ENCODE measurements around the gene SYNGR1. TPM values are rescaled to one million over a fixed set of nuclear protein-coding genes. Genes with fewer than 3 reads are reported as not detected.

Gene SYNGR1
- total RNA-seq, 1 experiment from 2014 or later: 17.8 TPM

DNA sequence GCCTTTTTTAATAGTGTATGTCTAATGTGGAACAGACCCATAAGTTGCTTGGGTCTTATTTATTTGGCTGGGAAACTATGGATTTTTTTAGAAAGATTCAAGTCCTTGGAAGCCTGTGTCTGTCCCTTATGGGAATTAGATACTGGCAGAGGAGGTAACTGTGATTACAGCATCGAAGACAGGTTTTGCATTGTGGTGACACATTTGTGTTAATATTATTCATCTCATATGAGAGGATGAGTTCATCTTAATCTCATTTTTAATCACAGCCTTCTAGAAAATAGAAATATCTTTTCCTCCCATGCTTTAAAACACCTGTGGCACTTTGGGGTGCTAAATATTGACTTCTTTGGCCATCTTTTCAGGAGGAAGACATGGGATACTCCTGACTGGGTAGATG, 59.0 kb downstream of the SYNGR1 start:
- H3K27ac ChIP-seq (ENCODE audit: low read length): no peak overlapping the region
- BruUV-seq (replicated peaks): no TSS peak
- H3K9me3 ChIP-seq (ENCODE audit: control insufficient read depth, insufficient read depth, low read depth, low read length): no peaks in the 10 kb centered on the region
- POLR2A ChIA-PET: no interaction called here
- in situ Hi-C loops (cut with HindIII; ENCODE audit: low pct_unique_long_range_greater_than_20kb, low sequenced_read_pairs) (no loop called here), intact Hi-C loops (cut with micrococcal nuclease; ENCODE audit: unreplicated experiment) (no loop called here)
- ATAC-seq (no peak), DNase-seq (ENCODE audit: low read depth, low spot score) (no peak)
- no peak overlapping the region for H3K4me3 ChIP-seq (ENCODE audit: low read depth in 2 of 2, low read length in 2 of 2)
- H3K4me1 ChIP-seq (ENCODE audit: control insufficient read depth, insufficient read depth, low read length): no peaks in the 10 kb centered on the region
- TF ChIP-seq, protein P1, sequence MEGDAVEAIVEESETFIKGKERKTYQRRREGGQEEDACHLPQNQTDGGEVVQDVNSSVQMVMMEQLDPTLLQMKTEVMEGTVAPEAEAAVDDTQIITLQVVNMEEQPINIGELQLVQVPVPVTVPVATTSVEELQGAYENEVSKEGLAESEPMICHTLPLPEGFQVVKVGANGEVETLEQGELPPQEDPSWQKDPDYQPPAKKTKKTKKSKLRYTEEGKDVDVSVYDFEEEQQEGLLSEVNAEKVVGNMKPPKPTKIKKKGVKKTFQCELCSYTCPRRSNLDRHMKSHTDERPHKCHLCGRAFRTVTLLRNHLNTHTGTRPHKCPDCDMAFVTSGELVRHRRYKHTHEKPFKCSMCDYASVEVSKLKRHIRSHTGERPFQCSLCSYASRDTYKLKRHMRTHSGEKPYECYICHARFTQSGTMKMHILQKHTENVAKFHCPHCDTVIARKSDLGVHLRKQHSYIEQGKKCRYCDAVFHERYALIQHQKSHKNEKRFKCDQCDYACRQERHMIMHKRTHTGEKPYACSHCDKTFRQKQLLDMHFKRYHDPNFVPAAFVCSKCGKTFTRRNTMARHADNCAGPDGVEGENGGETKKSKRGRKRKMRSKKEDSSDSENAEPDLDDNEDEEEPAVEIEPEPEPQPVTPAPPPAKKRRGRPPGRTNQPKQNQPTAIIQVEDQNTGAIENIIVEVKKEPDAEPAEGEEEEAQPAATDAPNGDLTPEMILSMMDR (IDR thresholded peaks at IDR 0.05): no peak
- TF ChIP-seq, protein P2, sequence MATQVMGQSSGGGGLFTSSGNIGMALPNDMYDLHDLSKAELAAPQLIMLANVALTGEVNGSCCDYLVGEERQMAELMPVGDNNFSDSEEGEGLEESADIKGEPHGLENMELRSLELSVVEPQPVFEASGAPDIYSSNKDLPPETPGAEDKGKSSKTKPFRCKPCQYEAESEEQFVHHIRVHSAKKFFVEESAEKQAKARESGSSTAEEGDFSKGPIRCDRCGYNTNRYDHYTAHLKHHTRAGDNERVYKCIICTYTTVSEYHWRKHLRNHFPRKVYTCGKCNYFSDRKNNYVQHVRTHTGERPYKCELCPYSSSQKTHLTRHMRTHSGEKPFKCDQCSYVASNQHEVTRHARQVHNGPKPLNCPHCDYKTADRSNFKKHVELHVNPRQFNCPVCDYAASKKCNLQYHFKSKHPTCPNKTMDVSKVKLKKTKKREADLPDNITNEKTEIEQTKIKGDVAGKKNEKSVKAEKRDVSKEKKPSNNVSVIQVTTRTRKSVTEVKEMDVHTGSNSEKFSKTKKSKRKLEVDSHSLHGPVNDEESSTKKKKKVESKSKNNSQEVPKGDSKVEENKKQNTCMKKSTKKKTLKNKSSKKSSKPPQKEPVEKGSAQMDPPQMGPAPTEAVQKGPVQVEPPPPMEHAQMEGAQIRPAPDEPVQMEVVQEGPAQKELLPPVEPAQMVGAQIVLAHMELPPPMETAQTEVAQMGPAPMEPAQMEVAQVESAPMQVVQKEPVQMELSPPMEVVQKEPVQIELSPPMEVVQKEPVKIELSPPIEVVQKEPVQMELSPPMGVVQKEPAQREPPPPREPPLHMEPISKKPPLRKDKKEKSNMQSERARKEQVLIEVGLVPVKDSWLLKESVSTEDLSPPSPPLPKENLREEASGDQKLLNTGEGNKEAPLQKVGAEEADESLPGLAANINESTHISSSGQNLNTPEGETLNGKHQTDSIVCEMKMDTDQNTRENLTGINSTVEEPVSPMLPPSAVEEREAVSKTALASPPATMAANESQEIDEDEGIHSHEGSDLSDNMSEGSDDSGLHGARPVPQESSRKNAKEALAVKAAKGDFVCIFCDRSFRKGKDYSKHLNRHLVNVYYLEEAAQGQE (IDR thresholded peaks at IDR 0.05; ENCODE audit: insufficient read depth in 1 of 2, low read depth in 2 of 2, low read length in 1 of 2): no peak
- TF ChIP-seq SIN3A (IDR thresholded peaks at IDR 0.05; ENCODE audit: borderline replicate concordance, insufficient read depth, low read depth, low read length) (no peak), TCF7L2 (IDR thresholded peaks at IDR 0.05; ENCODE audit: low read depth, low read length) (no peak), POLR2AphosphoS5 (IDR thresholded peaks at IDR 0.05; ENCODE audit: low read depth, low read length) (no peak)
- H3K27me3 ChIP-seq (ENCODE audit: control insufficient read depth, insufficient read depth, low read length): no peaks in the 10 kb centered on the region
- CTCF ChIA-PET: no interaction called here
- no peaks in the 10 kb centered on the region for H3K36me3 ChIP-seq (ENCODE audit: control insufficient read depth, insufficient read depth, low read length)

DNA sequence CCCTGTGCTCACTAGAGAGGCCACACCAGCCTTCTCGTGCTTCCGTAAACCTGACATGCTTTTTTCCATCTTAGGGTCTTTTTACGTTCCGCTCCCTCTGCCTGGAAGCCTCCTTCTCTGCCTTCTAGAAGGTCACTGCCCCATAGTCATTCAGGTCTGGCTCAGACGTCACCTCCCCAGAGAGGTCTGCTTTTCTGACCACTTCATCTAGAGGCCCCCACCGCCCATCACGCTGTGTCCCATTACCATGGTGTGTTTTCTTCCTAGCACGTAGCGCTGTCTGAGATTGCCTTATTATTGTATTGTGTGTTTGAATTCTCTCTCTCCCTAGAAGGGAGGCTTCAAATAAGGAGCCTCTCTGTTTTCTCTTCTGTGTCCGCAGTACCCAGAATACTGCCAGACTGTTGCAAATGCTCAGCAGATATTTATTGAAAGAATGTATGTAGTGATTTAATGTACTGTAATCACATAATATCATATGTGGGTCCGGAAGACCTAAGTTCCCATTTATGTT, 59.8 kb downstream of the SYNGR1 start:
- TF ChIP-seq TCF7L2 (IDR thresholded peaks at IDR 0.05; ENCODE audit: low read depth, low read length): no peak
- no peak for TF ChIP-seq POLR2AphosphoS5 (IDR thresholded peaks at IDR 0.05; ENCODE audit: low read depth, low read length)
- TF ChIP-seq SIN3A (IDR thresholded peaks at IDR 0.05; ENCODE audit: borderline replicate concordance, insufficient read depth, low read depth, low read length): no peak
- TF ChIP-seq, protein P2 (IDR thresholded peaks at IDR 0.05; ENCODE audit: insufficient read depth in 1 of 2, low read depth in 2 of 2, low read length in 1 of 2): no peak
- TF ChIP-seq, protein P1 (IDR thresholded peaks at IDR 0.05): no peak
- DNase-seq (ENCODE audit: low read depth, low spot score) (no peak), ATAC-seq (no peak)
- ChIA-PET CTCF (no interaction called here), POLR2A (no interaction called here)
- Histone ChIP-seq H3K4me1 (ENCODE audit: control insufficient read depth, insufficient read depth, low read length) (no peaks in the 10 kb centered on the region), H3K9me3 (ENCODE audit: control insufficient read depth, insufficient read depth, low read depth, low read length) (no peaks in the 10 kb centered on the region), H3K27me3 (ENCODE audit: control insufficient read depth, insufficient read depth, low read length) (no peaks in the 10 kb centered on the region), H3K36me3 (ENCODE audit: control insufficient read depth, insufficient read depth, low read length) (no peaks in the 10 kb centered on the region), H3K27ac (ENCODE audit: low read length) (no peak overlapping the region), H3K4me3 (ENCODE audit: low read depth in 2 of 2, low read length in 2 of 2) (no peak overlapping the region)
- BruUV-seq (replicated peaks): no TSS peak
- in situ Hi-C loops (cut with HindIII; ENCODE audit: low pct_unique_long_range_greater_than_20kb, low sequenced_read_pairs) (no loop called here), intact Hi-C loops (cut with micrococcal nuclease; ENCODE audit: unreplicated experiment) (no loop called here)
